Ovary (tissue), 3 donors: ENCODE measurements around the gene PCDHGA1.
A peak's percentile ranks its signal among the peaks of the same experiment; 100 is the strongest.

Experiments
- CTCF ChIP-seq, 3 donors: fragments of 450-650 bp in 2 of 3; fragments of 200-600 bp in 1 of 3; IDR thresholded peaks; one replicate each; pipeline versions ENCODE4 v1.5.1 to v1.8.0; 2016 to 2022; ENCODE audit warnings: antibody characterized with exemption in 3 of 3, mild to moderate bottlenecking in 1 of 3
- EP300 ChIP-seq: sonication (generic); formaldehyde crosslinking; IDR thresholded peaks from one replicate; pipeline ENCODE4 v1.6.1; 2017; ENCODE audit warnings: antibody characterized with exemption
- POLR2A ChIP-seq: fragments of 450-650 bp; IDR thresholded peaks from one replicate; pipeline ENCODE4 v1.6.1; 2017; ENCODE audit warnings: antibody characterized with exemption, mild to moderate bottlenecking, moderate library complexity
- donor health status: DM: no; HTN: no; CAD: no.

- TF ChIP-seq CTCF (IDR thresholded peaks at IDR 0.05) (peak in 2 of 3 donors; percentile 50 to 73), POLR2A (peak; percentile 77), EP300 (no peak)
These were observed 145.4 kb downstream of the PCDHGA1 start, which contains the start of gene PCDHGC3 for GRCh38 chr5:141475625-141476131.
